K562 (cell line): ENCODE results near the gene LY6G6C. TPM values are rescaled to one million over a fixed set of nuclear protein-coding genes. Genes with fewer than 3 reads are reported as not detected.

Experiments
- GATAD2A ChIP-seq: fragments of 450-650 bp; IDR thresholded peaks from 2 replicates; pipeline ENCODE4 v1.6.1; 2017
- KLF1 ChIP-seq: fragments of 450-650 bp; IDR thresholded peaks from 2 replicates; pipeline ENCODE4 v1.6.1; 2016; ENCODE audit warnings: missing genetic modification characterization, missing compliant biosample characterization
- MAFF ChIP-seq: IDR thresholded peaks from 2 replicates; pipeline ENCODE4 v1.6.1; 2012; ENCODE audit warnings: low read length, improper control_type of control experiment
- NR2C2 ChIP-seq, 2 experiments: fragments of 200-800 bp in 1 of 2; sonication (Bioruptor generic) in 1 of 2; sonication (generic) in 1 of 2; formaldehyde crosslinking in 1 of 2; IDR thresholded peaks; 2 replicates each; pipeline versions ENCODE4 v1.6.1 to v1.8.0; 2016 to 2022; ENCODE audit warnings: mild to moderate bottlenecking in 1 of 2, missing compliant biosample characterization in 1 of 2, missing genetic modification characterization in 1 of 2, missing genetic modification reagents in 1 of 2
- POU5F1 ChIP-seq: fragments of 150-350 bp; IDR thresholded peaks from 2 replicates; pipeline ENCODE4 v1.6.1; 2014; ENCODE audit warnings: borderline replicate concordance, low read length, low read depth, mild to moderate bottlenecking; ENCODE audit not compliant: partially characterized antibody
- RBBP5 ChIP-seq: fragments of 200-600 bp; sonication (generic); IDR thresholded peaks from 2 replicates; pipeline ENCODE4 v1.6.1; 2012; ENCODE audit warnings: borderline replicate concordance, mild to moderate bottlenecking, low read length, control low read depth, inconsistent platforms; ENCODE audit not compliant: insufficient read depth, poor library complexity, severe bottlenecking
- RBFOX2 ChIP-seq: fragments of 200-400 bp; formaldehyde crosslinking; IDR thresholded peaks from 2 replicates; pipeline ENCODE4 v1.6.1; 2017; ENCODE audit warnings: low read depth, mild to moderate bottlenecking, low read length, moderate library complexity
- RBM39 ChIP-seq: fragments of 200-400 bp; formaldehyde crosslinking; optimal IDR thresholded peaks from 2 replicates; pipeline ENCODE3; 2018; ENCODE audit warnings: low read depth, low read length
- STAG1 ChIP-seq: sonication (generic); formaldehyde crosslinking; IDR thresholded peaks from 2 replicates; pipeline ENCODE4 v1.5.0; 2020; ENCODE audit warnings: missing genetic modification reagents, borderline replicate concordance
- TBP ChIP-seq: optimal IDR thresholded peaks from 2 replicates; pipeline ENCODE3; 2011; ENCODE audit warnings: low read depth, low read length, improper control_type of control experiment
- ZEB2 ChIP-seq: fragments of 450-650 bp; IDR thresholded peaks from 2 replicates; pipeline ENCODE4 v1.6.1; 2016
- ZNF507 ChIP-seq: conservative IDR thresholded peaks from 2 replicates; pipeline ENCODE4 v1.6.1; 2017; ENCODE audit warnings: missing genetic modification characterization, missing compliant biosample characterization
- polyA plus RNA-seq, 8 experiments: library from polyadenylated mRNA; depleted of rRNA in 4 of 8; stranded (reverse) in 5 of 8; unstranded in 3 of 8; fragments of >200 nt; fragmentation: Nextera tagmentation in 2 of 8; fragmentation: Illumina TruSeq in 1 of 8; extraction: Ambion mirVana in 2 of 8; extraction: Trizol in 1 of 8; gene quantifications; 2 replicates each; pipeline versions ENCODE4 v1.2.1 to v1.2.3, GENCODE V29; 2011 to 2014; ENCODE audit warnings: inconsistent platforms in 1 of 8, missing spikeins in 1 of 8
- total RNA-seq, 7 experiments: library from RNA; depleted of rRNA in 6 of 7; stranded (reverse); fragments of >200 nt in 6 of 7; fragmentation: Illumina TruSeq in 2 of 7; extraction: Trizol in 2 of 7; gene quantifications; 2 replicates each; pipeline versions ENCODE4 v1.2.1 to v1.2.3, GENCODE V29; 2011 to 2021; ENCODE audit warnings: low replicate concordance in 1 of 7
- TF ChIP-seq, protein P1 (sequence below): sonication (generic); formaldehyde crosslinking; IDR thresholded peaks from 2 replicates; pipeline ENCODE4 v1.8.1; 2022; ENCODE audit warnings: missing genetic modification reagents
- TF ChIP-seq, protein P2 (sequence below): IDR thresholded peaks from 2 replicates; pipeline ENCODE4 v1.6.1; 2014; ENCODE audit warnings: antibody characterized with exemption
- TF ChIP-seq, protein P3 (sequence below), 2 experiments: IDR thresholded peaks; 2 replicates each; pipeline ENCODE4 v1.6.1; 2012; ENCODE audit warnings: improper control_type of control experiment in 2 of 2, low read depth in 2 of 2, low read length in 2 of 2, borderline replicate concordance in 1 of 2
- TF ChIP-seq, protein P4 (sequence below): IDR thresholded peaks from 3 replicates; pipeline ENCODE4 v1.6.1; 2011; ENCODE audit warnings: borderline replicate concordance, mild to moderate bottlenecking, moderate library complexity; ENCODE audit not compliant: insufficient read length; ENCODE audit errors: extremely low read depth

The LY6G6C gene
- total and polyA plus RNA-seq, 9 of the 15 experiments (the other 6 are each of a cell fraction or from before 2014, with no cell fraction given), result 0.06 to 0.20 TPM; not detected in 7

DNA sequence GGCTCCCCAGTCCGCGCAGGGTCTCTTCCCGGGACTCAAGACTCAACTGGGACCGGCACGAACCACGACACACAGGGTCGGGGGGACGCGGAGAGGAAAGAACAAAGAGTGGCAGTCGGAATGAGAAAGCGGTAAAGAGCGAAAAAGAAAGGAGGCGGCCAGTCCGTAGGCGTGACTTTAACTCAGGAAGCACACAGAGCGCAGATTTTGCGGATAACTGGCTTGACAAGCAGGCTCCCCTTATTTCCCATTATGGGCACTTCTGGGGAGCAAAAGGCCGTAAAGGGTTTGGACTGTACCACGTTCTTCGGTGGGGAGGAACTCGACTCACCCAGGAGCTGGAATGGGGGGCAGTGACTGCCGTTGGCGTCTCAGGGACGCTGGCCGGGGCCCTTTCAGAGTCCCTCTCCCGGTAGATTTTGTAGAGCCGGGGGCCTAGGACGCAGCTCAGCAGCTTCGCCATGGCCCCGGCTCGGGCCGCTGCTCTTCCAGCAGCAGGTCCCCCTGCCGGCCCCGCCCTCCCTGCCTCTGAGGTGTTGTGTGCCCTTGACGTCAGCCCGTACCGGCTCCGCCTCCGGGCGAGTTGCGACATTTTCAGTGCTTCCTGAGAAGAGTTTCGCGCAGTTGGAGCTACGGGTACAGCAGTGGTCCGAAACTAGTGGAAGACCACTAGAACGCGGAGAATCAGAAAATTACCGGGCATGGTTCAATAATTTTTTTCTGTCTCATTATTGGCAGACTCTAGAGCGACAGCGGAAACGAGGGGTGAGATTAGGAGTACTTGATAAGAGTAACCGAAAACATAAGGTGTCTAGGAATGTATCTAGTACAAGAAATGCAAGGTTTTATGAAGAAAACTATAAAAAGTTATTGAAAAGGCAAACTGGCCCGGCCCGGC, 18.5 kb downstream of the LY6G6C start, which contains the start of gene ABHD16A (continued):
- TF ChIP-seq NR2C2 (CRISPR knock-in tag; IDR thresholded peaks at IDR 0.05) (0 out of 2 replicates have a peak, but pooled peaks have one; percentile 49), NR2C2 (tag; IDR thresholded peaks at IDR 0.05) (peak; percentile 81), STAG1 (CRISPR knock-in tag) (no peak), MAFF (peak; percentile 61), KLF1 (tag) (0 out of 2 replicates have a peak, but pooled peaks have one; percentile 11), RBFOX2 (peak; percentile 96), ZNF507 (tag) (no peak), POU5F1 (peak; percentile 99), ZEB2 (peak; percentile 46; the same call in 1 of the 2 replicates), RBBP5 (peak; percentile 65), TBP (peak; percentile 93), RBM39 (peak; percentile 90), GATAD2A (no peak)
- TF ChIP-seq, protein P1, sequence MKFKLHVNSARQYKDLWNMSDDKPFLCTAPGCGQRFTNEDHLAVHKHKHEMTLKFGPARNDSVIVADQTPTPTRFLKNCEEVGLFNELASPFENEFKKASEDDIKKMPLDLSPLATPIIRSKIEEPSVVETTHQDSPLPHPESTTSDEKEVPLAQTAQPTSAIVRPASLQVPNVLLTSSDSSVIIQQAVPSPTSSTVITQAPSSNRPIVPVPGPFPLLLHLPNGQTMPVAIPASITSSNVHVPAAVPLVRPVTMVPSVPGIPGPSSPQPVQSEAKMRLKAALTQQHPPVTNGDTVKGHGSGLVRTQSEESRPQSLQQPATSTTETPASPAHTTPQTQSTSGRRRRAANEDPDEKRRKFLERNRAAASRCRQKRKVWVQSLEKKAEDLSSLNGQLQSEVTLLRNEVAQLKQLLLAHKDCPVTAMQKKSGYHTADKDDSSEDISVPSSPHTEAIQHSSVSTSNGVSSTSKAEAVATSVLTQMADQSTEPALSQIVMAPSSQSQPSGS (CRISPR knock-in tag), result 0 out of 2 replicates have a peak, but pooled peaks have one; percentile 43
- TF ChIP-seq, protein P2, sequence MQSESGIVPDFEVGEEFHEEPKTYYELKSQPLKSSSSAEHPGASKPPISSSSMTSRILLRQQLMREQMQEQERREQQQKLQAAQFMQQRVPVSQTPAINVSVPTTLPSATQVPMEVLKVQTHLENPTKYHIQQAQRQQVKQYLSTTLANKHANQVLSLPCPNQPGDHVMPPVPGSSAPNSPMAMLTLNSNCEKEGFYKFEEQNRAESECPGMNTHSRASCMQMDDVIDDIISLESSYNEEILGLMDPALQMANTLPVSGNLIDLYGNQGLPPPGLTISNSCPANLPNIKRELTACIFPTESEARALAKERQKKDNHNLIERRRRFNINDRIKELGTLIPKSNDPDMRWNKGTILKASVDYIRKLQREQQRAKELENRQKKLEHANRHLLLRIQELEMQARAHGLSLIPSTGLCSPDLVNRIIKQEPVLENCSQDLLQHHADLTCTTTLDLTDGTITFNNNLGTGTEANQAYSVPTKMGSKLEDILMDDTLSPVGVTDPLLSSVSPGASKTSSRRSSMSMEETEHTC, result peak; percentile 7; the same call in 1 of the 2 replicates
- TF ChIP-seq, protein P3, sequence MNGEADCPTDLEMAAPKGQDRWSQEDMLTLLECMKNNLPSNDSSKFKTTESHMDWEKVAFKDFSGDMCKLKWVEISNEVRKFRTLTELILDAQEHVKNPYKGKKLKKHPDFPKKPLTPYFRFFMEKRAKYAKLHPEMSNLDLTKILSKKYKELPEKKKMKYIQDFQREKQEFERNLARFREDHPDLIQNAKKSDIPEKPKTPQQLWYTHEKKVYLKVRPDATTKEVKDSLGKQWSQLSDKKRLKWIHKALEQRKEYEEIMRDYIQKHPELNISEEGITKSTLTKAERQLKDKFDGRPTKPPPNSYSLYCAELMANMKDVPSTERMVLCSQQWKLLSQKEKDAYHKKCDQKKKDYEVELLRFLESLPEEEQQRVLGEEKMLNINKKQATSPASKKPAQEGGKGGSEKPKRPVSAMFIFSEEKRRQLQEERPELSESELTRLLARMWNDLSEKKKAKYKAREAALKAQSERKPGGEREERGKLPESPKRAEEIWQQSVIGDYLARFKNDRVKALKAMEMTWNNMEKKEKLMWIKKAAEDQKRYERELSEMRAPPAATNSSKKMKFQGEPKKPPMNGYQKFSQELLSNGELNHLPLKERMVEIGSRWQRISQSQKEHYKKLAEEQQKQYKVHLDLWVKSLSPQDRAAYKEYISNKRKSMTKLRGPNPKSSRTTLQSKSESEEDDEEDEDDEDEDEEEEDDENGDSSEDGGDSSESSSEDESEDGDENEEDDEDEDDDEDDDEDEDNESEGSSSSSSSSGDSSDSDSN (IDR thresholded peaks at IDR 0.05; ENCODE audit: borderline replicate concordance in 1 of 2, low read depth in 2 of 2, low read length in 2 of 2), result peak; percentile 88 to 89; a peak in 3 of 4 replicates
- TF ChIP-seq, protein P4, sequence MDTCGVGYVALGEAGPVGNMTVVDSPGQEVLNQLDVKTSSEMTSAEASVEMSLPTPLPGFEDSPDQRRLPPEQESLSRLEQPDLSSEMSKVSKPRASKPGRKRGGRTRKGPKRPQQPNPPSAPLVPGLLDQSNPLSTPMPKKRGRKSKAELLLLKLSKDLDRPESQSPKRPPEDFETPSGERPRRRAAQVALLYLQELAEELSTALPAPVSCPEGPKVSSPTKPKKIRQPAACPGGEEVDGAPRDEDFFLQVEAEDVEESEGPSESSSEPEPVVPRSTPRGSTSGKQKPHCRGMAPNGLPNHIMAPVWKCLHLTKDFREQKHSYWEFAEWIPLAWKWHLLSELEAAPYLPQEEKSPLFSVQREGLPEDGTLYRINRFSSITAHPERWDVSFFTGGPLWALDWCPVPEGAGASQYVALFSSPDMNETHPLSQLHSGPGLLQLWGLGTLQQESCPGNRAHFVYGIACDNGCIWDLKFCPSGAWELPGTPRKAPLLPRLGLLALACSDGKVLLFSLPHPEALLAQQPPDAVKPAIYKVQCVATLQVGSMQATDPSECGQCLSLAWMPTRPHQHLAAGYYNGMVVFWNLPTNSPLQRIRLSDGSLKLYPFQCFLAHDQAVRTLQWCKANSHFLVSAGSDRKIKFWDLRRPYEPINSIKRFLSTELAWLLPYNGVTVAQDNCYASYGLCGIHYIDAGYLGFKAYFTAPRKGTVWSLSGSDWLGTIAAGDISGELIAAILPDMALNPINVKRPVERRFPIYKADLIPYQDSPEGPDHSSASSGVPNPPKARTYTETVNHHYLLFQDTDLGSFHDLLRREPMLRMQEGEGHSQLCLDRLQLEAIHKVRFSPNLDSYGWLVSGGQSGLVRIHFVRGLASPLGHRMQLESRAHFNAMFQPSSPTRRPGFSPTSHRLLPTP, result no peak
